Measurements from ENCODE around the gene STXBP2.
"Not testable (repeated sequence)": the region's sequence is repeated elsewhere in the genome, so short reads cannot be mapped to it uniquely, and the experiment has no call there.

STXBP2 gene

GRCh38 chr19:7632340-7633203 is 4.3 kb upstream of the STXBP2 start:
- DNase-seq (ENCODE audit: low spot score) = no peak
- FAIRE-seq = no peak

GRCh38 chr19:7633698-7634097 is 3.2 kb upstream of the STXBP2 start, which contains the start of gene PCP2:
Gene PCP2, minus strand, starts transcription at chr19:7633719. Its CDS starts 262 bp downstream, at chr19:7633457.
- DNase-seq (ENCODE audit: low spot score) (no peak), FAIRE-seq (no peak)

GRCh38 chr19:7635670-7636069 is 1.2 kb upstream of the STXBP2 start:
- FAIRE-seq (no peak), DNase-seq (ENCODE audit: low spot score) (no peak)

GRCh38 chr19:7636317-7636690 is 606 bp upstream of the STXBP2 start:
- DNase-seq (ENCODE audit: low spot score) = no peak
- no peak for FAIRE-seq

- no peak for FAIRE-seq
- no peak for DNase-seq (ENCODE audit: low spot score)
Measured at GRCh38 chr19:7637374-7638256, 705 bp downstream of the STXBP2 start.

DNA sequence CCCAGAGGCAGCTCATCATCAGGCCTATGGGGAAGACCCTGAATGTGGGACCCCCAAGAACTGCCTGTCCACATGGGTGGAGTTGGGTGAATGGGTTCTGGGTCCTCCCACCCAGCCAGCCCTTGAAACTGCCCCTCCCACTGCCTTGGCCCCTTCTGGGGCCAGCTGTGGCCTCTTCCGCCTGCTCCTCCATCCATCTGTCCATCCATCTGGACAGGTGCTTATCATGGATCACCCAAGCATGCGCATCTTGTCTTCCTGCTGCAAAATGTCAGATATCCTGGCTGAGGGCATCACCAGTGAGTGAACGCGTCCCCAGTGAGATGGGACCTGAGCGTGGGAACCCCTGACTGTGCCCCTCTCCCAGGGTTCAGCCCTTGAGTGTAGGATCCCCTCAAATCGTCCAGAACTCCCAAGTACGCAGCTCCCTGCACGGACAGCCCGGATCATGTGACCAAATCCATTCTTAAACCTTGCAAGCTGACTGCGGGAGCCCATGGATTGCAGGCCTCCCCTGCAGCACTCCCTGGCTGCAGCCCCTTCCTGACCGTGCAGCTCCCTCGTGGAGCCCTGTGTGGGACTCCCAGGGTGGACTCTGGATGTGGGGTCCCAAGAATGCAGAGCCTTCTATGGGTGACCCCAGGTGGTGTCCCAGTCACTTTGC is 2.0 kb downstream of the STXBP2 start:
- no peak for DNase-seq (ENCODE audit: low spot score)
- no peak for FAIRE-seq

DNA sequence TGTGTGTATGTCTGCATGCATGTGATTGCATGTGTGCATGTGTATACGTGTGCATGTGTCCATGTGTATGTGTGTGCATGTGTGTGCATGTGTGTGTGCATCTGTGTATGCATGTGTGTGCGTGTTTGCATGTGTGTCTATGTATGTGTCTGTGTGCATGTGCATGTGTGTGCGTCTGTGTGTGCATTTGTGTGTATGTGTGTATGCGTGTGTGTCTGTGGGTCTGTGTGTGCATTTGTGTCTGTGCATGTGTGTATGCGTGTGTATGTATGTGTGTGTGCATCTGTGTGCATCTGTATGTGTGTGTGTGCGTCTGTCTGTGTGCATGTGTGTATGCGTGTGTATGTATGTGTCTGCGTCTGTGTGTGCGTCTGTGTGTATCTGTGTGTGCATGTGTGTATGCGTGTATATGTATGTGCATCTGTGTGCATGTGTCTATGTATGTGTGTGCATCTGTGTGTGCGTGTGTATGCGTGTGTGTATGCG is 3.0 kb downstream of the STXBP2 start:
- FAIRE-seq = peak; percentile 83
- no peak for DNase-seq (ENCODE audit: low spot score)

DNA sequence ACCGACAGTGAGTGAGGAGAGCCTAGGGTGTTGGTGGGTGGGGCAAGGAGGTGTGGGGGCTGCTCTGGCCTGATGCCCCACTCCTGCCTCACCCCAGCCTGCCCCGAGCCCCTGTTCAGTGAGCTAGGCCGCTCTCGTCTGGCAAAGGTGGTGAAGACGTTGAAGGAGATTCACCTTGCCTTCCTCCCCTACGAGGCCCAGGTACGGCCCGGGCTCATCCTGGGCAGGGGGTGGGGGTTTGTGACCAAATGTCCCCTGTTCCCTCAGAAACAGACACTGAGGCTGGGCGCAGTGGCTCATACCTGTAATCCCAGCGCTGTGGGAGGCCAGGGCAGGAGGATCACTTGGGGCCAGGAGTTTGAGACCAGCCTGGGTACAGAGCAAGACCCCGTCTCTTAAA is 3.9 kb downstream of the STXBP2 start:
- no peak for DNase-seq (ENCODE audit: low spot score)
- FAIRE-seq = no peak

DNA sequence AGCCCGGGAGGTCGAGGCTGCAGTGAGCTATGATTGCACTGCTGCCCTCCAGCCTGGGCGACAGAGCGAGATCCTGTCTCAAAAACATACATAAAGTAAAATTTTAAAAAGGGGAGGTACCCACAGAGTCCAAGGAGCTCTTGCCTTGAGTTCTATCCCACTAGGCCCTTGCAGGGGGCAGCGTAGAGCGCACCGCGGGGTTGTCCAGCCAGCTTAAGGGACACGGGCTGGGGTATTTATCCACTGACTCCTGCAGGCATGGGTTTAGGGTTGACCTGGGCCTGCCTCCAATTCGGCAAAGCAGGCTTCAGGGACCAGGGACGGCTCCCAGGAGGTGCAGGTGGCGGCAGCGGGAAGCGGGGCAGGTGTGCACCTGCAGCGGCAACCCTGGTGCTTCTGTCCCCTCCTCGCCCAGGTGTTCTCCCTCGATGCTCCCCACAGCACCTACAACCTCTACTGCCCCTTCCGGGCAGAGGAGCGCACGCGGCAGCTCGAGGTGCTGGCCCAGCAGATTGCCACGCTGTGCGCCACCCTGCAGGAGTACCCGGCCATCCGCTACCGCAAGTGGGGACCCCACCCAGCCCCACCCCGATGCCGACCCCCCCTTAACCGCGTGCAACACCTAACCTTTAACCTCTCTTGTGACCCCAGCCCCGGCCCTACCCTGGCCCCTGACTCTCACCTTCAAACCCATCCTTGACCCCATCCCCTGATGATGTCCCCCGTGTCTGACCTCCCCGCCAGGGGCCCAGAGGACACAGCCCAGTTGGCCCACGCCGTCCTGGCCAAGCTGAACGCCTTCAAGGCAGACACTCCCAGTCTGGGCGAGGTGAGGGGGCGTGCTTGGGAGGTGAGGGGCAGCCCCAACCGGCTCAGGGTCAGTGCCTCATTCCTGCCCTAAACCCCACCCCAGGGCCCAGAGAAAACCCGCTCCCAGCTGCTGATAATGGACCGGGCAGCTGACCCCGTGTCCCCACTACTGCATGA is 4.7 kb downstream of the STXBP2 start:
- no peak for DNase-seq (ENCODE audit: low spot score)
- FAIRE-seq = no peak

DNA sequence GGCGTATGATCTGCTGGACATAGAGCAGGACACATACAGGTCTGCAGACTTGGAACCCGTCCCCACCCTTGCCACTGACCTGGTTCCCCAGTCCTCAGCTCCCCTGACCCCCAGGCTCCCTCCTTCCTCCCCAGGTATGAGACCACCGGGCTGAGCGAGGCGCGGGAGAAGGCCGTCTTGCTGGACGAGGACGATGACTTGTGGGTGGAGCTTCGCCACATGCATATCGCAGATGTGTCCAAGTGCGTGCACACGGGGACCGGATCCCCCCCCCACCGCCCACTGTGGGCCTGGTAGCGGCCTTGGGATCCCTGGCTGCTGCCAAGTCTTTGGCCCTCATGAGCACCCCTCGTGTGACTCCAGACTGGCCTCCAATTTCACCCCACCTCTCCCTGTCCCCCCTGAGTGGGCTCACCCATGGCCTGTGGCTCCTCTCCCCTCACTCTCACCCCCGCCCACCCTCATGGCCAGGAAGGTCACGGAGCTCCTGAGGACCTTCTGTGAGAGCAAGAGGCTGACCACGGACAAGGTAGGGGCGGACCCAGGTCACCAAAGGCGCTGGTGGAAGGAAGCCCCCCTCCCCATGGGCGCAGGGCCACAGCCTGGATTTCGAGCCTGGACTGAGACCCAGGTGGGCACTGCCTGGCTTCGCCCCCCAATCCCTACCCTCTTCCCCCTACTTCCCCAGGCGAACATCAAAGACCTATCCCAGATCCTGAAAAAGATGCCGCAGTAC is 5.6 kb downstream of the STXBP2 start:
- FAIRE-seq (no peak), DNase-seq (ENCODE audit: low spot score) (no peak)

DNA sequence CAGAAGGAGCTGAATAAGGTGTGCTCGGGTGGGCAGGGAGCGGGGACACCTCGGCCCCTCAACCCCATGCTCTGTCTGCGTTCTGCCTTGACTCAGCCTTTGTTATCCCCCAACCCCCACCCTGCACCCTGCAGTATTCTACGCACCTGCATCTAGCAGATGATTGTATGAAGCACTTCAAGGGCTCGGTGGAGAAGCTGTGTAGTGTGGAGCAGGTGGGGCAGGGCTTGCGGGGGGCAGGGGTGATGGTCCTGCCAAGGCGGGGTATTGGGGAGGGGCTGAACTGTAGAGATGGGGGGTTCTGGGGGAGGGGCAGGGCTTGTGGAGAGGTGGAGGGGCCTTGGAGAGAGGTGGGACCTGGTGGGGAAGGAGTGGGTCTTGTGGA is 6.1 kb downstream of the STXBP2 start:
- no peak for FAIRE-seq

GRCh38 chr19:7643629-7644549 is 7.0 kb downstream of the STXBP2 start:
- not testable (repeated sequence) for DNase-seq (ENCODE audit: low spot score); FAIRE-seq

More for the DNA sequence above, 6.1 kb downstream of the STXBP2 start:
- DNase-seq (ENCODE audit: low spot score) = no peak

- no peak for FAIRE-seq
- no peak for DNase-seq (ENCODE audit: low spot score)
Measured at GRCh38 chr19:7644550-7644877, 7.6 kb downstream of the STXBP2 start.

DNA sequence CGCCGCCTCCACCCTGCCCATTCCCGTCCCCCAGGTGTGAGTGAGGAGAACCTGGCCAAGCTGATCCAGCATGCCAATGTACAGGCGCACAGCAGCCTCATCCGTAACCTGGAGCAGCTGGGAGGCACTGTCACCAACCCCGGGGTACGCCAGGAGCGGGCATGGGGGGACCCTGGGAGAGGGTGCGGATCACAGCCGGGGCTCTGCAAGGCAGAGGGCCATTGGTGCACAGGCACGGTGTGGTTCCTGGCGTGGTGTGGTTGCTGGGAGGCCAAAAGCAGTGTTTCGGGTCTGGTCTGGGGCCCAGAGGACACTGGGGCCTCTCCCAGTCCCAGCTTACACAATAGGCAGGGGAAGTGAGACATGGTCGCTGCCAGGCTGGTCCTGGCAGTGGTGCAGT is 8.3 kb downstream of the STXBP2 start:
- DNase-seq (ENCODE audit: low spot score) (no peak), FAIRE-seq (no peak)

DNA sequence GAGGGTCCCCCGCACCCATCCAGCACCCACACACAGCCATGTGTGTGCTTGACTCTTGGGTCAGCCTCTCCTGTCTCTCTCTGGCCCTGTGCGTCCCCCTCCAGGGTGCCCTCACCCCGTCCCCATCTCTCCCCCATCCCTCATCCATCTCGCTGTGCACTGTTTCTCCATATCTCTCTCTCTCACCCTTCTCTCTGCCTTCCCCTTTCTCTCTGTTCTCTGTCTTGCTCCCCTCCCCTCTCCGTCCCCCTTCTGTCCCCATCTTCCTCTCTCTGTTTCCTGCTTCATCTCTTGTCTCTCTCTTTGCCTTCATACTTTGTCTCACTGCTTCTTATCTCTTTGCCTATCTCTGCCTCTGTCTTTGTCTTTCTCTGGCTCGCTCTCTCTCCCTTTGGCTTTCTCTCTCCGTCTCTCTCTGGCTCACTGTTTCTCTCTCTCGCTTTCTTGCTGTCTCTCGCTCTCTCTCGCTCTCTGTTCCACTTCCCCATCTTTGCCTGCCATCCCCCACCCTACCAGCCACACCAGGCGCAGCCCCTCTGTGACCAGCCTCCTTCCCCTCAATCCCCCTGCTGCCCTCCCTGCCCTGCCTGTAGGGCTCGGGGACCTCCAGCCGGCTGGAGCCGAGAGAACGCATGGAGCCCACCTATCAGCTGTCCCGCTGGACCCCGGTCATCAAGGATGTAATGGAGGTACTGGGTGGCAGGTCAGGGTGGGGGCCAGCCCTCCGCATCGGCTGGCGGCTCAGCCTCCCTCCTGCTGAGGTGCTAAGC is 8.9 kb downstream of the STXBP2 start:
- DNase-seq (ENCODE audit: low spot score) (no peak), FAIRE-seq (no peak)

GRCh38 chr19:7646426-7646700 is 9.5 kb downstream of the STXBP2 start:
- no peak for DNase-seq (ENCODE audit: low spot score)
- no peak for FAIRE-seq

DNA sequence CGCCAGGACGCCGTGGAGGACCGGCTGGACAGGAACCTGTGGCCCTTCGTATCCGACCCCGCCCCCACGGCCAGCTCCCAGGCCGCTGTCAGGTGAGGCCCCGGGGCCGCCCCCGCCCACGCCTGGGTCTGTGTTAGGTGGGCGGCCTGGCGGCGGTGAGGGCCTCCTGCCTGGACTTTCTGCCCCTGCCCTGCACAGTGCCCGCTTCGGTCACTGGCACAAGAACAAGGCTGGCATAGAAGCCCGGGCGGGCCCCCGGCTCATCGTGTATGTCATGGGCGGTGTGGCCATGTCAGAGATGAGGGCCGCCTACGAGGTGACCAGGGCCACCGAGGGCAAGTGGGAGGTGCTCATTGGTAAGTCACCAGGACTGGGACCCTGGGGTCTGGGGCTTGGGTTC is 10.2 kb downstream of the STXBP2 start:
- no peak for DNase-seq (ENCODE audit: low spot score)
- no peak for FAIRE-seq

DNA sequence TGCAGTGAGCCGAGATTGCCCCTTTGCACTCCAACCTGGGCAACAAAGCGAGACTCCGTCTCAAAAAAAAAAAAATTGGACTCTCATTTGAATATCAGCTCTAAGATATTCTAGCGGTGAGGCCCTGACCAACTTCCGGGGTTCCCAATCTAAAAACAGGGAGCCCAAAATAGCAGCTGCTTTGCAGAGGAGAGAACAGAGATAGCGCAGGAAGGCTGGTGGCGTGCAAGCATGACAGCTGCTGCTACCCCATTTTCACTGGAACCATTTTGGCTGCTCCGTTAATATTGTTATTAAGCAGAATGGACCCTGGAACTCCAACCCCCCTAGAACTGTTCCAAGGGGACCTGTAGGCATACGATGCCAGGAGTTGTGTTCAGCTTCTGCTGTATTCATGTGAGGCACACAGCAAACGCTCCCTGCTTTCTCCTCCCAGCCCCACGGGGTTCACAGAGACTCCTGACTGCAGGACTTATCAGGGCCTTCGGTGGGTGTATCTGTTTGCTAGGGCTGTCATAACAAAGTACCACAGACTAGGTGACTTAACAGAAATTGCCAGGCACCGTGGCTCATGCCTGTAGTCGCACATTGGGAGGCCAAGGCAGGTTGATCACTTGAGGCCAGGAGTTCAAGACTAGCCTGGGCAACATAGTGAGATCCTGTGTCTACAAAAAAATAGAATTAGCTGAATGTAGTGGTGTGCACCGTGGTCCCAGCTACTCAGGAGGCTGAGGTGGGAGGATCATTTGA is 11.5 kb downstream of the STXBP2 start:
- DNase-seq (ENCODE audit: low spot score) = no peak

More for the DNA sequence above, 11.5 kb downstream of the STXBP2 start:
- no peak for FAIRE-seq
